Fibroblast of lung (primary cell): ENCODE data around the gene SORCS3. TPM values are rescaled to one million over a fixed set of nuclear protein-coding genes. Genes with fewer than 3 reads are reported as not detected.

ENCODE experiments used
- DNase-seq, 2 donors: peaks; one replicate each; pipeline versions ENCODE4 v3.0.0 to v3.0.0-alpha.2; 2010; ENCODE audit warnings: low read depth in 2 of 2
- H2AFZ ChIP-seq: 2 replicates; pipeline ENCODE4 v1.5.1; 2012; ENCODE audit warnings: low read length, control low read depth, inconsistent platforms
- H3K27ac ChIP-seq: 2 replicates; pipeline ENCODE4 v1.5.1; 2011; ENCODE audit warnings: low read length, control low read depth; ENCODE audit not compliant: insufficient read depth
- H3K27me3 ChIP-seq: 2 replicates; pipeline ENCODE4 v1.5.1; 2011; ENCODE audit warnings: mild to moderate bottlenecking, low read length; ENCODE audit not compliant: control insufficient read depth, insufficient read depth
- H3K36me3 ChIP-seq: 2 replicates; pipeline ENCODE4 v1.5.1; 2011; ENCODE audit warnings: low read length; ENCODE audit not compliant: control insufficient read depth, insufficient read depth
- H3K4me1 ChIP-seq: 2 replicates; pipeline ENCODE4 v1.5.1; 2011; ENCODE audit warnings: low read length; ENCODE audit not compliant: control insufficient read depth, insufficient read depth; ENCODE audit errors: extremely low read depth
- H3K4me2 ChIP-seq: 2 replicates; pipeline ENCODE4 v1.5.1; 2011; ENCODE audit warnings: low read length, control low read depth; ENCODE audit not compliant: insufficient read depth; ENCODE audit errors: extremely low read depth
- H3K4me3 ChIP-seq, 4 experiments: fragments of 200-600 bp in 1 of 4; sonication (generic) in 1 of 4; replicated peaks in 1 of 4; 2 replicates each; pipeline ENCODE4 v1.5.1; 2011 to 2016; ENCODE audit warnings: low read length in 4 of 4, low read depth in 3 of 4, mild to moderate bottlenecking in 3 of 4, control low read depth in 2 of 4, inconsistent platforms in 1 of 4, mixed read lengths in 1 of 4; ENCODE audit not compliant: insufficient read depth in 1 of 4; ENCODE audit errors: control extremely low read depth in 1 of 4
- H3K79me2 ChIP-seq: 2 replicates; pipeline ENCODE4 v1.5.1; 2012; ENCODE audit warnings: mild to moderate bottlenecking, low read length, inconsistent platforms; ENCODE audit not compliant: control insufficient read depth, insufficient read depth
- H3K9ac ChIP-seq: 2 replicates; pipeline ENCODE4 v1.5.1; 2011; ENCODE audit warnings: mild to moderate bottlenecking, low read length, control low read depth; ENCODE audit not compliant: insufficient read depth
- H3K9me3 ChIP-seq: 2 replicates; pipeline ENCODE4 v1.5.1; 2012; ENCODE audit warnings: low read depth, low read length; ENCODE audit not compliant: control insufficient read depth, insufficient read depth
- H4K20me1 ChIP-seq: 2 replicates; pipeline ENCODE4 v1.5.1; 2011; ENCODE audit warnings: low read length; ENCODE audit not compliant: control insufficient read depth, insufficient read depth; ENCODE audit errors: extremely low read depth
- CTCF ChIP-seq, 2 donors: IDR thresholded peaks in 1 of 2; conservative IDR thresholded peaks in 1 of 2; 1 replicate in 1 of 2; 2 replicates in 1 of 2; pipeline ENCODE4 v1.5.1; 2011 to 2012; ENCODE audit warnings: low read length in 2 of 2, control low read depth in 1 of 2, inconsistent platforms in 1 of 2, low read depth in 1 of 2, mild to moderate bottlenecking in 1 of 2
- EZH2 ChIP-seq: IDR thresholded peaks from 2 replicates; pipeline ENCODE4 v1.5.1; 2012; ENCODE audit warnings: low read length, control low read depth, mild to moderate bottlenecking; ENCODE audit errors: missing control alignments
- polyA plus RNA-seq, 2 donors: library from polyadenylated mRNA; depleted of rRNA in 1 of 2; stranded (reverse) in 1 of 2; unstranded in 1 of 2; fragments of >200 nt; gene quantifications; 2 replicates each; pipeline ENCODE4 v1.2.1, GENCODE V29; 2011 to 2012; ENCODE audit warnings: missing spikeins in 1 of 2
- total RNA-seq: library from RNA; depleted of rRNA; stranded (reverse); fragments of >200 nt; gene quantifications from 2 replicates; pipeline ENCODE4 v1.2.1, GENCODE V29; 2014

SORCS3 gene
- total and polyA plus RNA-seq, 2 donors (not counting 1 experiment from before 2014, with no cell fraction given): not detected

- TF ChIP-seq EZH2 (no peak), CTCF (conservative IDR thresholded peaks at IDR 0.05 in 1 of 2, IDR thresholded peaks at IDR 0.05 in 1 of 2; ENCODE audit: low read depth in 1 of 2, low read length in 2 of 2) (no peak)
- H4K20me1 ChIP-seq: no peaks in the 10 kb centered on the region
- H3K79me2 ChIP-seq: no peaks in the 10 kb centered on the region
- H3K36me3 ChIP-seq: no peaks in the 10 kb centered on the region
- no peak overlapping the region for H2AFZ ChIP-seq
- H3K27ac ChIP-seq: no peak overlapping the region
- H3K4me3 ChIP-seq: no peak overlapping the region
- H3K27me3 ChIP-seq: no peaks in the 10 kb centered on the region
- no peak overlapping the region for H3K4me2 ChIP-seq
- H3K9ac ChIP-seq: no peak overlapping the region
- DNase-seq: no peak
- H3K9me3 ChIP-seq: no peaks in the 10 kb centered on the region
- H3K4me1 ChIP-seq: no peaks in the 10 kb centered on the region
Observed at GRCh38 chr10:104842704-104843103, 201.6 kb downstream of the SORCS3 start.

- TF ChIP-seq EZH2 (no peak), CTCF (conservative IDR thresholded peaks at IDR 0.05 in 1 of 2, IDR thresholded peaks at IDR 0.05 in 1 of 2; ENCODE audit: low read depth in 1 of 2, low read length in 2 of 2) (no peak)
- no peaks in the 10 kb centered on the region for H3K36me3 ChIP-seq
- H3K4me3 ChIP-seq: no peak overlapping the region
- H3K27ac ChIP-seq: no peak overlapping the region
- no peaks in the 10 kb centered on the region for H3K79me2 ChIP-seq
- H3K4me2 ChIP-seq: no peak overlapping the region
- H4K20me1 ChIP-seq: no peaks in the 10 kb centered on the region
- H3K4me1 ChIP-seq: no peaks in the 10 kb centered on the region
- DNase-seq: no peak
- H2AFZ ChIP-seq: no peak overlapping the region
- no peaks in the 10 kb centered on the region for H3K9me3 ChIP-seq
- H3K27me3 ChIP-seq: no peaks in the 10 kb centered on the region
- H3K9ac ChIP-seq: no peak overlapping the region
Observed at GRCh38 chr10:104844073-104844472, 203.0 kb downstream of the SORCS3 start.

- Histone ChIP-seq H3K9me3 (no peaks in the 10 kb centered on the region), H4K20me1 (no peaks in the 10 kb centered on the region), H3K36me3 (no peaks in the 10 kb centered on the region), H3K4me2 (no peak overlapping the region), H3K27ac (no peak overlapping the region), H3K79me2 (no peaks in the 10 kb centered on the region), H3K27me3 (no peaks in the 10 kb centered on the region), H3K4me3 (no peak overlapping the region), H3K4me1 (no peaks in the 10 kb centered on the region), H3K9ac (no peak overlapping the region), H2AFZ (no peak overlapping the region)
- no peak for DNase-seq
- TF ChIP-seq CTCF (conservative IDR thresholded peaks at IDR 0.05 in 1 of 2, IDR thresholded peaks at IDR 0.05 in 1 of 2; ENCODE audit: low read depth in 1 of 2, low read length in 2 of 2) (no peak), EZH2 (no peak)
Observed at GRCh38 chr10:104850023-104850422, 208.9 kb downstream of the SORCS3 start.
